ENCODE results near the gene KIF18B. TPM values are rescaled to one million over a fixed set of nuclear protein-coding genes. Genes with fewer than 3 reads are reported as not detected.

The KIF18B gene
- total RNA-seq, 2 experiments from 2014 or later: 42.2 to 126 TPM

DNA sequence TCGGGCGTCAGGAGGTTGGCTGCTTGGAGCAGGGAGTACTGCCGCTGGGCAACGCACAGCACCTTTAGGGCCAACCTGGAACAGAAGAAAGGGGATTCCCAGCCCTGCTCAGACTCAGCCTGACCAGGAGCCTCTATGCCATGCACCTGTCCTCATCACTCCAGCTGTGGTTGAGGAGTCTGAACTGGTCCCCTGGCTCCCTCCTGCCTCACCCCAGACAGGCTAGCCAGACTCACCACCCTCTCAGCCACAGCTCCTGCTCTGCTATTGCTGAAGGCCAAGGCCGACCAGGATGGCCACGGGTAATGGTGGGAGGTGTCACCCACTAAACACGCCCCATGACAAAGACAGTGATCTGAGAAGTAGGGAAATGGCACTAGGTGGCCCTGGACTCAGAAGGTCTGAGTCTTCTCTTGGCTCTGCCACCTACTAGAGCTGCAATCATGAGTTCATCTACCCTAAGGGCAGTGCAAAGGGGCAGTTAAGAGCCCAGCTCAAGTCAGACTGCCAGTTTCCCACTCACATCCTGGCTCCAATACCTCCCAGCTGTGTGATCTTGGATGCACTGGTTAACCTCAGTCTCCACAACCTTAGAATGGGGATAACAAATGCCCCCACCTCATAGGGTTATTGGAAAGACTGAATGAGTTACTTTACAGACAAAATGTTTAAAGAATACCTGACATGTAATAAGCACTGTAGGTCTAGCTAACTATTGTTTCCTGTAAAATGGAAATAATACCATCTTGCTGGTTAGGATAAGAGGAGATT lies 18.4 kb downstream of the KIF18B start:
- BruUV-seq (replicated peaks): no TSS peak
- intact Hi-C loops (cut with micrococcal nuclease; ENCODE audit: unreplicated experiment): no loop called here
- peaks cover 87% of the 10 kb centered on the region for H3K36me3 ChIP-seq (ENCODE audit: insufficient read depth, low read length)
- TF ChIP-seq, protein P1, sequence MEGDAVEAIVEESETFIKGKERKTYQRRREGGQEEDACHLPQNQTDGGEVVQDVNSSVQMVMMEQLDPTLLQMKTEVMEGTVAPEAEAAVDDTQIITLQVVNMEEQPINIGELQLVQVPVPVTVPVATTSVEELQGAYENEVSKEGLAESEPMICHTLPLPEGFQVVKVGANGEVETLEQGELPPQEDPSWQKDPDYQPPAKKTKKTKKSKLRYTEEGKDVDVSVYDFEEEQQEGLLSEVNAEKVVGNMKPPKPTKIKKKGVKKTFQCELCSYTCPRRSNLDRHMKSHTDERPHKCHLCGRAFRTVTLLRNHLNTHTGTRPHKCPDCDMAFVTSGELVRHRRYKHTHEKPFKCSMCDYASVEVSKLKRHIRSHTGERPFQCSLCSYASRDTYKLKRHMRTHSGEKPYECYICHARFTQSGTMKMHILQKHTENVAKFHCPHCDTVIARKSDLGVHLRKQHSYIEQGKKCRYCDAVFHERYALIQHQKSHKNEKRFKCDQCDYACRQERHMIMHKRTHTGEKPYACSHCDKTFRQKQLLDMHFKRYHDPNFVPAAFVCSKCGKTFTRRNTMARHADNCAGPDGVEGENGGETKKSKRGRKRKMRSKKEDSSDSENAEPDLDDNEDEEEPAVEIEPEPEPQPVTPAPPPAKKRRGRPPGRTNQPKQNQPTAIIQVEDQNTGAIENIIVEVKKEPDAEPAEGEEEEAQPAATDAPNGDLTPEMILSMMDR (conservative IDR thresholded peaks at IDR 0.05; ENCODE audit: low read length): no peak
- no peak for TF ChIP-seq EZH2phosphoT487 (IDR thresholded peaks at IDR 0.05; ENCODE audit: borderline replicate concordance, low read depth, low read length)
- no peak overlapping the region for H3K27ac ChIP-seq (ENCODE audit: low read depth, low read length, poor library complexity, severe bottlenecking)
- H2AFZ ChIP-seq (ENCODE audit: low read length): no peak overlapping the region
- no peaks in the 10 kb centered on the region for H3K4me1 ChIP-seq (ENCODE audit: insufficient read depth, low read length, poor library complexity, severe bottlenecking)
- no peaks in the 10 kb centered on the region for H3K79me2 ChIP-seq (ENCODE audit: insufficient read depth, low read depth, low read length)
- no peaks in the 10 kb centered on the region for H3K9me2 ChIP-seq (ENCODE audit: insufficient read depth, low read length)
- DNase-seq (ENCODE audit: low spot score): no peak
- no peaks in the 10 kb centered on the region for H4K20me1 ChIP-seq (ENCODE audit: insufficient read depth, low read length)
- no peak overlapping the region for H3K4me3 ChIP-seq (ENCODE audit: low read depth, low read length, poor library complexity, severe bottlenecking)
- ChIA-PET CTCF (ENCODE audit: unreplicated experiment) (no interaction called here), POLR2A (no interaction called here)
- H3K4me2 ChIP-seq (ENCODE audit: low read length): no peak overlapping the region
- H3K9me3 ChIP-seq (ENCODE audit: low read length): no peaks in the 10 kb centered on the region

DNA sequence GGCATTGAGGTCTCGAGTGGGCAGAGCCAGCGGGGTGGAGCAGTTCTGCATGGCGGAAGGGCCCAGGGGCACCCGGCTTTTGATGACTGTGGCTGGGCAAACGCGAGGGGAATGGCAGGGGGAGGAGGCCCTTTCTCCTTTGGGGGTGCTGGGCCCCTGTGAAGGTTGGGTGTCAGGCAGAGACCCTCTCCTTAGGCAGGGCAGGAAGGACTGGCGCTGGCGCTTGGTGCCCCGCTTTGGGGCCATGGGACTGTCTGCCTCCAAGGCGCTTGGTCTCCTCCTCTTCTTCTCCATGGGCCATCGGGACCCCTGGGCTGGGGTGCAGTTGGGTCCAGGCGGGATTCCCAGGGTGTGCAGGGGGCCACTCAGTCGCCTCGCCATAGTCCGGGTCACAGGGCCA lies 19.4 kb downstream of the KIF18B start:
- POLR2A ChIA-PET: no interaction called here
- Histone ChIP-seq H3K36me3 (ENCODE audit: insufficient read depth, low read length) (peaks cover 77% of the 10 kb centered on the region), H3K79me2 (ENCODE audit: insufficient read depth, low read depth, low read length) (no peaks in the 10 kb centered on the region), H3K27ac (ENCODE audit: low read depth, low read length, poor library complexity, severe bottlenecking) (no peak overlapping the region), H3K4me3 (ENCODE audit: low read depth, low read length, poor library complexity, severe bottlenecking) (no peak overlapping the region), H3K4me2 (ENCODE audit: low read length) (no peak overlapping the region), H4K20me1 (ENCODE audit: insufficient read depth, low read length) (no peaks in the 10 kb centered on the region), H3K4me1 (ENCODE audit: insufficient read depth, low read length, poor library complexity, severe bottlenecking) (no peaks in the 10 kb centered on the region), H3K9me3 (ENCODE audit: low read length) (no peaks in the 10 kb centered on the region), H3K9me2 (ENCODE audit: insufficient read depth, low read length) (no peaks in the 10 kb centered on the region), H2AFZ (ENCODE audit: low read length) (no peak overlapping the region)
- no TSS peak for BruUV-seq (replicated peaks)
- intact Hi-C loops (cut with micrococcal nuclease; ENCODE audit: unreplicated experiment): no loop called here
- DNase-seq (ENCODE audit: low spot score): no peak
- CTCF ChIA-PET (ENCODE audit: unreplicated experiment): no interaction called here
- TF ChIP-seq, protein P1 (conservative IDR thresholded peaks at IDR 0.05; ENCODE audit: low read length): no peak
- no peak for TF ChIP-seq EZH2phosphoT487 (IDR thresholded peaks at IDR 0.05; ENCODE audit: borderline replicate concordance, low read depth, low read length)

DNA sequence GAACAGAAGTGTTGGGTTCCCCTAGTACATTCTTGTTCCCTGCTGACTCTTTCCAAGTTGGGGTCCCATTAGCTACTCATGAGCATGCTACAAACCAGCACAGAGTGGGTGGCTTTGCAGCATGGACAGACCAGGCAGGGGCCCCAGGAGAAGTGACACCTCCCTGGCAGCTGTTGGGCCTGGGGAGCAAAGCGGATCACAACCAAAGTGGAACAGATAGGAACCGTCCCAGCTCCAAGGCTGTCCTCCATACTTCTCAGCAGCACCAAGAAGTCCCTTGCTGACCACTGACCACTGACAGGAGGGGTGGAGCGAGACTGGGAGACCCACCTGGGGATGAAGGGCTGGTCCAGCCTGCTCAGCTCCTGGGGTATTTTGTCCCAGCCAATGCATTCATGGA lies 19.9 kb downstream of the KIF18B start:
- ChIA-PET POLR2A (no interaction called here), CTCF (ENCODE audit: unreplicated experiment) (no interaction called here)
- H3K36me3 ChIP-seq (ENCODE audit: insufficient read depth, low read length): peaks cover 73% of the 10 kb centered on the region
- TF ChIP-seq, protein P1 (conservative IDR thresholded peaks at IDR 0.05; ENCODE audit: low read length): no peak
- no peak for TF ChIP-seq EZH2phosphoT487 (IDR thresholded peaks at IDR 0.05; ENCODE audit: borderline replicate concordance, low read depth, low read length)
- DNase-seq (ENCODE audit: low spot score): no peak
- no peaks in the 10 kb centered on the region for H3K9me3 ChIP-seq (ENCODE audit: low read length)
- H3K4me1 ChIP-seq (ENCODE audit: insufficient read depth, low read length, poor library complexity, severe bottlenecking): no peaks in the 10 kb centered on the region
- H3K4me2 ChIP-seq (ENCODE audit: low read length): no peak overlapping the region
- no peak overlapping the region for H3K27ac ChIP-seq (ENCODE audit: low read depth, low read length, poor library complexity, severe bottlenecking)
- H3K4me3 ChIP-seq (ENCODE audit: low read depth, low read length, poor library complexity, severe bottlenecking): no peak overlapping the region
- H3K9me2 ChIP-seq (ENCODE audit: insufficient read depth, low read length): no peaks in the 10 kb centered on the region
- BruUV-seq (replicated peaks): no TSS peak
- intact Hi-C loops (cut with micrococcal nuclease; ENCODE audit: unreplicated experiment): no loop called here
- no peaks in the 10 kb centered on the region for H4K20me1 ChIP-seq (ENCODE audit: insufficient read depth, low read length)
- no peak overlapping the region for H2AFZ ChIP-seq (ENCODE audit: low read length)
- H3K79me2 ChIP-seq (ENCODE audit: insufficient read depth, low read depth, low read length): no peaks in the 10 kb centered on the region

All from OCI-LY7 (cell line).